ELR (cell line): ENCODE results near the gene NIPAL3.
"Not testable (repeated sequence)": the region's sequence is repeated elsewhere in the genome, so short reads cannot be mapped to it uniquely, and the experiment has no call there.

Source experiments
- DNase-seq: peaks from one replicate; pipeline ENCODE4 v3.0.0-alpha.2; 2015; ENCODE audit warnings: low read depth

The NIPAL3 gene

DNA sequence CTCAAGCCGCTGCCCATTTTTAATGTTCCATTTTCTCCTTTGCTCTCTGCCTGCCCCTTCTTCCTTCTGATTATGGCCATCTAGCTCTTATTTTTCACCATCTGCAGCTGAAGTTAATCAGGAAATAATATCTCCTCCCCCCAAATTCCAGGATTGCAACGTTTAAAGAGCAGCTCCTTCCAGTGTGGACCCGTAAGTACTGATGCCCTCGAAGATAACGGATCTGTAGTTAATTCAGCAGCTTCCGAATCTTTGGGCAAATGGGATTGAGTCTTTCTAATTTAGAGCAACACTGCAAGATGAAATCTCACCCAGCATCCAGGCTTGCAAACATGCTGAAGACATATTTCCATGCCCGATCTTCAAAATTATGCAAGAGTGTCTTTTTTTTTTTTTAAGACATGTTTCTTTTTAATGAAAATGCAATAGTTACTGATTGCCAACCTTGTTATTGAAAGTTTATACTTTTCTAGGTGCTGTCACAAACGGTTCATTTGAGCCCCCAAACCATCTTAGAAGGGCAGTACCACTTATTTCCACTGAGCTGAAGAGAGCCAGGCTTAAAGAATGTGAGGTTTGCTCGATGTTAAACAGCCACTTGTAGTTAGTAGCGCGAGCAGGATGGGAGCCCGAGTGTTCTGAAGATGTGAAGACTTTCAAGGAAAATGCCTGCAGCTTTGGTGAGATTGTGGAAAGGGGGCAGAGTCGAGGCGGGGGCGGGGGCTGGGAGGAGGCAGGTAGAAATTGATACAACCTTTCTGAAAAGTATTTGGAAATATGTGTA is 76.2 kb downstream of the NIPAL3 start:
- DNase-seq = peak; percentile 40

DNA sequence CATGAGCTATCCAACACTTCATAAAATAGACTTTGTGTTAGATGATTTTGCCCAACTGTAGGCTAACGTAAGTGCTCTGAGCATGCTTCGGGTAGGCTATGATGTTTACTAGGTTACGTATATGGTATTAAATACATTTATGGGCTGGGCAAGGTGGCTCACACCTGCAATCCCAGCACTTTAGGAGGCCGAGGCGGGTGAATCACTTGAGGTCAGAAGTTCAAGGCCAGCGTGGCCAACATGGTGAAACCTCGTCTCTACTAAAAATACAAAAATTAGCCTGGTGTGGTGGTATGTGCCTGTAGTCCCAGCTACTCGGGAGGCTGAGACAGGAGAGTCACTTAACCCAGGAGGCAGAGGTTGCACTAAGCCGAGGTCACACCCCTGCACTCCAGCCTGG is 77.3 kb downstream of the NIPAL3 start:
- not testable (repeated sequence) for DNase-seq

DNA sequence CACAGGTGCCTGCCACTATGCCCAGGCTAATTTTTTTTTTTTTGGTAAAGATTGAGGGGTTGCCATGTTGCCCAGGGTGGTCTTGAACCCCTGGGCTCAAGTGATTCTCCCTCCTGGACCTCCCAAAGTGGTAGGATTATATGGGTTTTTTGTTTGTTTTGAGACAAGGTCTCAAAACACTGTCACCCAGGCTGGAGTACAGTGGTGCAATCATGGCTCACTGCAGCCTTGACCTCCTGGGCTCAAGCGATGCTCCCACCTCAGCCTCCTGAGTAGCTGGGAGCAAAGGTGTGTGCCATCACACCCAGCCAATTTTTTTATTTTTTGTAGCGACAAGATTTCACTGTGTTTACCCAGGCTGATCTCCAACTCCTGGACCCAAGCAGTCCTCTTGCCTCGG is 78.2 kb downstream of the NIPAL3 start:
- no peak for DNase-seq

DNA sequence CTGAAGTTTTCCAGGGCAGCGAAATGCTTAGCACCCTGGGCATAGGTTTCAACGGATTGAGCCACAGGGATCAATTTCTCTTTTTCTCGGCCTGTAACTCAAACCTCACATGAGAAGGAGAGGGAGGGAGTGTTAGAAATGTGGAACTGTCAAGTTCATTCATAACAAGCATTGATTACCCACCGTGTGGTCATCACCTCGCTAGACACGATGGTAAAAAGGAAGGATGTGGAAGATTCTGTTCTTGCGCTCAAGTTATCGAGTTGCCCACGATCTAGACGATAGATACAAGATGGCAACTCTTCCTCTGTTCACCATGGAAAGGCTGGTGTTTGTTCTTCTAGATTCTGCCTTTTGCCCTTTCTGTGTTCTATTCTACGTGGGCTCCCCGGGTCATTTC is 83.0 kb downstream of the NIPAL3 start:
- no peak for DNase-seq

DNA sequence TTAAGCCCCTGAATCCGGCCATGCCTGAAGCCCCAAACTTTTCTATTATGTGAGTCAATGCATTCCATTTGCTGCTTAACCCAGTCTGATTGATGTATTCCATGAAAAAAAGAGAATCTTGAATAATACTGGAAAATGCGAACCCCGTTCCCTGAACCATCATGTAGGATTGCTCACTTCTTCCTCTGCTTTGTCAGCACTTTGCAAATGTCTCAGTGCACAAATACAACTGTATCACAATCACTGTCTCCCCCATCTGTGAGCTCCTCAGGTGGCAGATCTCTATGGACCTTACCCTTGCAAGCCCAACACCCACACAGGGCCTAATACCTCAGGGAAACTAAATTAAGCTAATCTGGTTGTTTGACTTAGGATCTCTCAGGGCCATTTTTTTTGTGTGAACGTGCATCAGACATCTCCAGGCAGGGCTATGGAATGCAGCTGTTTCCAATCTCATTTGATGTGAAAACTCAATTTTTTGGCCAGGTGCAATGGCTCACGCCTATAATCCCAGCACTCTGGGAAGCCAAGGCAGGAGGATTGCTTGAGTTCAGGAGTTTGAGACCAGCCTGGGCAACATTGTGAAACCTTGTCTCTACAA is 84.9 kb downstream of the NIPAL3 start:
- no peak for DNase-seq

DNA sequence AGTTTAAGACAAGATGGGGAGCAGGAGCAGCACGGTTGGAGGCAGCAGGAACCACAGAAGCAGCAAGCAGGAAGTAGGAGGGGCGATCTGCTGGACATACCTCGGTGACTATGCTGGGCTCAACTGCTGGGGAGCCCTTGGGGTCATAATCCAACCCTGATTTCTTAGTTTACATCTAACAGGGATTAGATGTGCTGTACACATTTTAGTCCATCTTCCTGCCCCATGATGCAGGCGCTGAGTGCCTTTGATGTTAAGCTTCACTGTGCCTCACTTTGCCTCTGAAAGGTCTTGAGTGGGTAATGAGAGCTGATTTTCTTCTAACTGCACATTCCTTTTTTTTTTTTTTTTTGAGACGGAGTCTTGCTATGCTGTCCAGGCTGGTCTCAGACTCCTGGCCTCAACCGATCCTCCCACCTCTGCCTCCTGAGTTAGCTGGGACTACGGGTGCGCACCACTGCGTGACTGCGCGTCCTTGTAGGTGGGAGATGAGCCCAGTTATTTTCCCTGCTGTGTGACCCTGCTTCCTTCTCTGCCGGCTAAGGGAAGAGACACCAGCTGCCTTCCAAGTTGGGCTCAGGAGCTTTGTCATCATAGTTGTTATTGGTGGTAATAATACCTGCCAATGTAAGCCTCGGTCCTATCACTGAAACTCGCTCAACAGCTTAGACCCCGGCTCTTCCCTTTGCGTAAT is 85.9 kb downstream of the NIPAL3 start:
- DNase-seq = peak; percentile 70

DNA sequence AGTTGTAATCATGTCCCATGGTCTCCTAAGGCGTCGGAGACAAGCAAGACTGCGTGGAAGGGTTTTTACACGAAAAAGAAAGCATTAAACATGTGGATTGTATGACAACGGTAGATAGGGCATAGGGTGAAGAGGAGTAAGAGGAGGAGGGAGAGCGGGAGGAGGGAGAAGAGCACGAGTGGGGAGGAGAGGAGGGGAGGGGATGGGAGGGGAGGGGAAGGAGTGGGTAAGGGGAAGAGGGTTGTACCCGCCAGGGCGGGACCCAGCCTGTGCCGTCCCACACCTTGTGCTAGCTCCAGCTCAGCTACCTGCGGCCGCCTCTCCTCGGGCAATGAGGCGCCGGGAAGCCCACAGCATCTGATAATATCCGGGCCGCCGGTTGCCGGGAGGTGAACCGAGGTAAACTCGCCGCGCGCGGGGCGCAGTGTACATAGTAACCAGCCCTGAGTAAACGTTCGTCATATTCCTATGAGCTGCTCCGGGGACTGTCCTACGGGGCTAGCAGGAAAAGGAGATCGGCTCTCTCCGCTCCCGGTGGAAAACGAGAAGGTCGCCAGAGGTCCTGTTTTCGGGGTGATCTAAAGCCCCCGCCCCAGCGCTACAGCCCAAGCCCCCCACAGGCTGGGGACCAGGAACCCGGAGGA is 86.6 kb downstream of the NIPAL3 start:
- peak; percentile 82 for DNase-seq

DNA sequence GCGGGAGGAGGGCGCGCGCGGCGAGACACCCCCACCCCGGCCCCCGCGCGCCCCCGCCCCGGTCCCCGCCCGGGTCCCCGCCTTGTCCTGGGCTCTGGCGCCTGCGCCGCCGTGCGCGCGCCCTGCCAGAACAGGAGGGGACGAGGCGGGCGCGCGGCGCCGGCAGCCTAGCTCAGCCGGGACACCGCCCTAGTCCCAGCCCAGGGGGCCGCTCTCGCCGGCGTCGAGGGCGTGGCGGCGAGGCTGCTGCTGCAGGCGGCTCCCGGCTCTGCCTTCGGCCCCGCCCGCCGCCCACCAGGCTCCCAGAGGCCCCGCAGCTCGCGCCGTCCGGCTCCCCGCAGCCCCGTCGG is 87.1 kb downstream of the NIPAL3 start, which contains the start of gene RCAN3:
TSS of gene RCAN3 (plus strand) at position 128 of the 350 bp plus-strand sequence. CDS start 11,537 bp downstream, outside the sequence.
- DNase-seq = peak; percentile 87

DNA sequence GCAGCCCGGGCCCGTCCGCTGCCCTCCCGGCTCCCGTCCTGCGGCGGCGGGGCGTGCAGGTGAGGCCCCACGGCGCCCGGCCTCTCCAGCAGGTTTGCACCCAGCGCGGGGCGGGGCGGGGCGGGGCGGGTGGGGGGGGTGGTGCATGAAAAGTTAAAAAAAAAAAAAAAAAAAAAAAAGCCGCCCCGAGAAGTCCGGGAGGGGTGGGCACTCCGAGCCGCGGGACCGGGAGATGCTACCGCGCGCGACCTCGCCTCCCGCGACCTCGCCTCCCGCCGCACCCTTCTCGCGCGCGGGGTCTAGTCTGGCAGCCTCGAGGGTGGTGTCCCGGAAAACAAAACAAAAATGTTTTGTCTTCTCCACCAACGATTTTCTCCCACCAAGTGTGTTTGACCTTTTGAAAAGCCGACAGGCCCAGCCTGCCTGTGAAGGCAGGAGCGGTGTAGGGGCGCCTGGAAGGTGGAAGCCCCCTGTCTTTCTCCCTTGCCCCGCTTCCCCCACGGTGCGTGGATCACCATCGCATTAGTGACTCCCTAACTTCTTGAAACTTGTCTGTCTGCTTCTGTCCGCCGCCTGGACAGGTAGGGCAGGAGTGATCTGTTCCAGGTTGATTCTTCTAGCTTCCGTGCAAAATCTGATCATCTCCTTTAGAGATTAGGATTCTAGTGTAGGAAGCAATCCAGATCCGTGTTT is 87.6 kb downstream of the NIPAL3 start:
- no peak for DNase-seq

DNA sequence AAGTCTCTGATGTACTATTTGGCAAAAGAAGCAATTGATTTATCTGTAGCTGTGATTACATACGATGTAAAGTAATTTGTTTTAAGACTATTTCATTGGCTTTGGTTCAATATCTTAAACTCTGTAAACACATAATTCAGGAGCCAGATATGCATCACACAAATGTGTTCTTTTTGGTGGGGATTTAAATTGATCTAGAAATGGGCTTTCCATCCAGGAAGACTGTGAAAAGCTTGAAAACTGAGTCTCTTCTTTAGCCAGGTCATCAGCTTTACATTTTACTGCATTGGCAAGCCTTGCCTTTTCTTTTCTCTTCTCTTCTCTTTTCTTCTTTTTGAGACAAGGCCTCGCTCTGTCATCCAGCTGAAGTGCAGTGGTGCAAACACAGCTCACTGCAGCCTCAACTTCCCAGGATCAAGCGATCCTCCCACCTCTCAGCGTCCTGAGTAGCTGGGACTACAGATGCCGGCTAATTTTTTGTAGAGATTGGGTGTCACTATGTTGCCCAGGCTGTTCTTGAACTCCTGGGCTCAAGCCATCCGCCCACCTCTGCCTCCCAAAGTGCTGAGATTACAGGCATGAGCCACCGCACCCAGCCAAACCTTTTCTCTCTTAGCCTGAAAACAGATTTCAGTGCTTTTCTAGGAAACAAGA is 88.4 kb downstream of the NIPAL3 start:
- DNase-seq = no peak

DNA sequence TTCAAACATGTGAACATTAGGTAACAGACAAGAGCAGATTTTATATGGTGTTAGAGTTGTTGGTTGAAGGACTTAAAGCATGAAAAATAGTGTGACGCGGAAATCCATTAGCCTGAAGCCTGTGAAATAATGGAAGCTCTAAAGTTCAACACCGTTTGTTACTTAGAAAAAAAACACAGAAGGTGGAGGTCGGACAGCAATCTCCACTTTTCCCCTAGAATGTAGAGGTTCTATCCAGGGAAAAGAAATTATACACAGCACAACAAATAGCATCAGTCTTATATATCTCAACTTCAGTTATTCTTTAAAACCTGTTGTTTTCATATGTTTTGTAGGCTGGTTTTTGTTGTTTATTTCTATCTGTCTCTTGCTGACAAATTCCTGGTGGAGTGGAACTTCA is 89.0 kb downstream of the NIPAL3 start:
- DNase-seq = no peak

DNA sequence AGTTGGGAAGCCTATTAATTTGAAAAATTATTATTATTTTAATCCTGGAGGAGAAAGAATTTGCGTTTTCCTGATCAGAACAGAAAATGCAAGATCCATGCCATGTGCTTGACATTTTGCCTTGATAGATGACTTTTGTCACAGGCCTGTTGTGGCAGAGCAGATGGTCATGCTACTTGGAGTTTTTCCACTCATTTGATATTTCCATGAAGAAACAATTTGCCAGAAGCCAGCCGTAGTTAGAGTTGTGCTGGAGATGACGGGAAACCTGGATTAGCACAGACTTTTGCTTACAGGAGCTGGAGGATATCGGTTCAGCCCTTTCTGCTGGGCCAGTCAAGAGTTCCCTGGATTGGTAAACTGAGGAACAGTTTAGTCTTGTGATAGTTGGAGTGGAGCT is 90.2 kb downstream of the NIPAL3 start:
- no peak for DNase-seq

DNA sequence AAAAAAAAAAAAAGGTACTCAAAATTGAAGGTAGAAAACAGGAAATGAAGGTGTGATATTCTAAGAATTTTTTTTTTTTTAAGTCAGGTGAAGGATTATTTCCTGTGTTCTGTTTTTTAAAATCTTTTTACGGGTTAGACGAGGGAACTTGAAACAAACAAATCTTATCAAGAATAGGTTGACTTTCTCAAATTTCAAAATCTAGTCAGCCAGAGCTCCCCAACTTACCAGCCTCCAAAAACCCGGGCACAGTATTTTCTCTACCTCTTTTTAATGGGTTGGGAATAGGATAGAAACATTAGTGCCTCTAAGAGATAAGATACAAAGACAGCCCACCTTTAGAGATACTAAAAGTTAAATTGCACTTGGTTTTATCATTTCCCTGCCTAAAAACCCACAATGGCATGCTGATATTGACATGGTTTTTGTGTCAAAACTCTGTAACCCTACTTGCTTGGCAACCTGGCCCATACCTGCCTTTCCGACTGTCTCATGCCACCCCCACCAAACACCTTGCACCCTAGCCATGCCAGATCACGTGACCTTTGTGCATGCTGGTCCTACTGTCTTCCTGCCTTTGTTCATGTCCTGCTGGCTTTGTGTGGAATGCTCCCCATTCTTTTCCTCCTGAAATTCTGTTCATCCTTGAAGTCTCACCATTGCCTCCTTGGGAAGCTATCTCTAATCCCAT is 91.2 kb downstream of the NIPAL3 start:
- no peak for DNase-seq

DNA sequence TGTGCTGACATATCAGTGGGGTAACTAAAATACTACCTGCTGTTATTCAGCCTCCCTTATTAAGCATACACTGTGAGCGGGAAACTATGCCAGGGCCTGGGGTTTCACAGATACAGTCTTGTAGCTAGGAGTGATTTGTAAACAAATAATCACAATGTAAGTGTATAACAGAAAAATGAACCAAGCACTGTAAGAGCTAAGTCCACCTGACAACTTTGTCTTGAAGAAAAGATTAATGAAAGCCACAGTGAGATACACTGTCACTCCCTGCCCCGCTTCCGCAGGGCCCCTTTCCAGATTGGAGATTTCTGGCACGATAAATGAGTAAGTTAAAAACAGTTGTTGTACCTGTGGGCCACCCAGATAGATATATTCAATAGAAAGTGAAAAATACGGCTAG is 91.8 kb downstream of the NIPAL3 start:
- DNase-seq = no peak

DNA sequence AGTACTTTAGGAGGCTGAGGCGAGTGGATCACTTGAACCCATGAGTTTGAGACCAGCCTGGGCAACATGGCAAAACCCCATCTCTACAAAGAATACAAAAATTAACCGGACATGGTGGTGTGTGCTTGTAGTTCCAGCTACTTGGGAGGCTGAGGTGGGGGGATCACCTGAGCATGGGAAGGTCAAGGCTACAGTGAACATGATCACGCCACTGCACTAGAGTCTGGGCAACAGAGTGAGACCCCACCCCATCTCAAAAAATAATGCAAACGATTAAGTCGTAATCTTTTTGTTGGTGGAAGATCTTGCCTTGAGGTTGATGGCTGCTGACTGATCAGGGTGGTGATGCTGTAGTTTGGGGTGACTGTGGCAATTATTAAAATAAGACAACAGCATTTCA is 93.3 kb downstream of the NIPAL3 start:
- no peak for DNase-seq

DNA sequence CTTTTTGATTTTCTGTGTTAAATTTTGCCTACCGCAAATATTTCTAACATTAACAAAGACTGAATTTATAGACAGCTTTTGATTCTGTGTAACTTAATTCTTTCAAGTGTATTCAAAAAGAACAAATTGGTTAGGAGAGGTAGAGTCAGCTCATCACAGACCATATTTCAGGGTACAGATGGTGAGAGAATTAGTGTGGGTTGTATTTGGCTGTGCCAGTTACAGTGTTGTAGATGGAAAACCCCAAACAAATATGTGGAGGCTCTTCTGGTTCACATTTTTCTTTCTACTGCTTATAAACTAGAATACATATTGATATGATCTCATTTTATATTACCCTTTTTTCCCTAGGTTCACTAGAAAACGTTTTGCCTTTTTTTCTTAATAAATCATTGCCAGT is 98.1 kb downstream of the NIPAL3 start:
- no peak for DNase-seq

DNA sequence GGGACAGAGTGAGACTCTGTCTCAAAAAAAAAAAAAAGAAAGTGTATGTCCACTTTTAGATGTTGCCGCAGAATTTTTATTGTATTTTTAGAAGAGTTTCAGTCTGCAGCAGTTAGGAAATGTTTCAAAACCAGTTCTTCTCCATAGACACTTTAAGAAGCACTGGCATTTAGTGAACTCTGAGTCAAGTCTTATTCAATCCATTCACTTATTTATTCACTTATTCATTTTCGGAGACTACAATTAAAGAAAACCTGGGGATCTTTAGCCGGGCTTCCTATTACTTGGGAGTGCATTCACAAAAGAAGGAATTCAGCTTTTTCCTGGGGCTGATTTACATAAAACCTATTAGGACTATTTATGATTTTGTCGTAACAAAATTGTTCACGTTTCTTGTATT is 99.3 kb downstream of the NIPAL3 start:
- no peak for DNase-seq

DNA sequence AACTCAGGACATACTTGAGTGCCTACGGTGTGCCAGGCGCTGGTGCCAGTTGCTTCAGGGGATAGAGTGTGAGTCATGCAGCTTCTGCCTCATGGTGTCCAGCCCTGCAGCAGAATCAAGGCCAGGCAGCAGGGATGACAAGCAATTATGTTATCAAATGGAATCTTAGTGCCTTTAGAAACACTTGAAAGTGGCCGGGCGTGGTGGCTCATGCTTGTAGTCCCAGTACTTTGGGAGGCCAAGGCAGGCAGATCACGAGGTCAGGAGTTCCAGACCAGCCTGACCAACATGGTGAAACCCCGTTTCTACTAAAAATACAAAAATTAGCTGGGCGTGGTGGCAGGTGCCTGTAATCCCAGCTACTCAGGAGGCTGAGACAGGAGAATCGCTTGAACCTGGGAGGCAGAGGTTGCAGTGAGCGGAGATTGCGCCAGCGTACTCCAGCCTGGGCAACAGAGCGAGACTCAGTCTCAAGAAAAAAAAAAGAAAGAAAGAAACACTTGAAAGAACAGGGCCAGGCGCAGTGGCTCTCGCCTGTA is 100.1 kb downstream of the NIPAL3 start:
- peak; percentile 83 for DNase-seq

DNA sequence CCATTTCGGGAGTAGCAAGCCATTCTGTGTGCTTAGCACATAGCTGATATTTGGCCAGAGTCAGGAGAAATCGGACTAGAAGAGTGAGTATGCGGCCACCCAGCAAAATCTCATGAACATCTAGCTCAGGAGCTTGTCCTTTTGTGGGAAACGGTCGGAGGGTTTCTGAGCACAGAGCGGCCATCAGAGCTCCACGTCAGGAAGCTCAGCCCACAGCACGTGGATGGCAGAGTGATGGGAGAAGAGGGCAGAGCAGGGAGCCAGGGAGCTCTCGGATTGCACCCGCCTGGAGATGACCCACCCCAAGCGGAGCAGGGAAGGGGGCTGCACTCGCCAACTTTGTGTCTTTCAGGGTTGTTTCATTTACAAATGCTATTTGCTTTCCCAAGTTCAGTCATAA is 100.9 kb downstream of the NIPAL3 start:
- DNase-seq = no peak

DNA sequence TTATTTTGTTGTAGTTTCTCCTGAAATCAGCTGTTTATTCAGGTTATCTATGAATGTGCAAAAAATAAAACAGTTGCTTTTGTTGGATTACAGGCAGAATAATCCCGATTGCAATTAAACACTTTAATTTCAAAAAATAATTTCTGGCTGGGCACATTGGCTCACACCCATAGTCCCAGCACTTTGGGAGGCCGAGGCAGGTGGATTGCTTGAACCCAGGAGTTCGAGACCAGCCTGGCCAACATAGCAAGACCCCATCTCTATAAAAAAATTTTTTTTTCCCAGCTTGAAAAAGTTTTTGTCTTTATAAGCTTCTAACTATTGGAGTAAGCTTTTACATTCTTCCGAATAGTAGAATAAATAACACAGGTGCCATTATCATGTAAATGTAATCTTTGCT is 102.3 kb downstream of the NIPAL3 start:
- no peak for DNase-seq

DNA sequence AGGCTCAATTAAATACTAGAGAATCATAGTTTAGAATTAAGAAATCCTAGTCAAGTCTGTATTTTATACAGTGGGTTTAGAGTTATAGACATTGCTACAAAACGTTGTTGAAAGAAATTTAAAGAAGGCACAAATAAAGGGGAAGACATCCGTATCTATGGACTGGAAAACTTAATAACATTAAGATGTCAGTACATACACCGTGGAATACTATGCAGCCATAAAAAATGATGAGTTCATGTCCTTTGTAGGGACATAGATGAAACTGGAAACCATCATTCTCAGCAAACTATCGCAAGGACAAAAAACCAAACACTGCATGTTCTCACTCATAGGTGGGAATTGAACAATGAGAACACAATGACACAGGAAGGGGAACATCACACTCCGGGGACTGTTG is 104.7 kb downstream of the NIPAL3 start:
- not testable (repeated sequence) for DNase-seq
